ENCODE results near the gene DIDO1. TPM values are rescaled to one million over a fixed set of nuclear protein-coding genes. Genes with fewer than 3 reads are reported as not detected.

The DIDO1 gene
- polyA plus RNA-seq, 4 donors: 52.4 to 65.6 (median 62.2) TPM

GRCh38 chr20:62840244-62841197 is 85.8 kb downstream of the DIDO1 start:
- no peak for DNase-seq (ENCODE audit: low read depth in 4 of 4, low spot score in 2 of 4)

- DNase-seq (ENCODE audit: low read depth in 4 of 4, low spot score in 2 of 4): no peak
Observed at GRCh38 chr20:62839816-62840215, 86.5 kb downstream of the DIDO1 start.

GRCh38 chr20:62839261-62839660 is 87.0 kb downstream of the DIDO1 start:
- DNase-seq (ENCODE audit: low read depth in 4 of 4, low spot score in 2 of 4): no peak

GRCh38 chr20:62838128-62838891 is 88.0 kb downstream of the DIDO1 start:
- DNase-seq (ENCODE audit: low read depth in 4 of 4, low spot score in 2 of 4): no peak

GRCh38 chr20:62837790-62838127 is 88.5 kb downstream of the DIDO1 start:
- no peak for DNase-seq (ENCODE audit: low read depth in 4 of 4, low spot score in 2 of 4)

- DNase-seq (ENCODE audit: low read depth in 4 of 4, low spot score in 2 of 4): no peak
Observed at GRCh38 chr20:62836967-62837490, 89.3 kb downstream of the DIDO1 start.

- DNase-seq (ENCODE audit: low read depth in 4 of 4, low spot score in 2 of 4): no peak
Observed at GRCh38 chr20:62835931-62836861, 90.1 kb downstream of the DIDO1 start.

GRCh38 chr20:62834967-62835730 is 91.2 kb downstream of the DIDO1 start:
- no peak for DNase-seq (ENCODE audit: low read depth in 4 of 4, low spot score in 2 of 4)

- DNase-seq (ENCODE audit: low read depth in 4 of 4, low spot score in 2 of 4): no peak
Observed at GRCh38 chr20:62832951-62833391, 93.3 kb downstream of the DIDO1 start.

- DNase-seq (ENCODE audit: low read depth in 4 of 4, low spot score in 2 of 4): no peak
Observed at GRCh38 chr20:62832212-62832922, 93.9 kb downstream of the DIDO1 start.

- no peak for DNase-seq (ENCODE audit: low read depth in 4 of 4, low spot score in 2 of 4)
Observed at GRCh38 chr20:62831854-62832211, 94.5 kb downstream of the DIDO1 start.

GRCh38 chr20:62831361-62831788 is 94.9 kb downstream of the DIDO1 start:
- DNase-seq (ENCODE audit: low read depth in 4 of 4, low spot score in 2 of 4): no peak

- DNase-seq (ENCODE audit: low read depth in 4 of 4, low spot score in 2 of 4): no peak
Observed at GRCh38 chr20:62830821-62831220, 95.5 kb downstream of the DIDO1 start.

GRCh38 chr20:62830251-62830650 is 96.1 kb downstream of the DIDO1 start:
- no peak for DNase-seq (ENCODE audit: low read depth in 4 of 4, low spot score in 2 of 4)

GRCh38 chr20:62829231-62830230 is 96.8 kb downstream of the DIDO1 start:
- no peak for DNase-seq (ENCODE audit: low read depth in 4 of 4, low spot score in 2 of 4)

GRCh38 chr20:62828511-62829230 is 97.6 kb downstream of the DIDO1 start:
- DNase-seq (ENCODE audit: low read depth in 4 of 4, low spot score in 2 of 4): no peak

GRCh38 chr20:62828051-62828450 is 98.3 kb downstream of the DIDO1 start:
- DNase-seq (ENCODE audit: low read depth in 4 of 4, low spot score in 2 of 4): no peak

Data from left renal cortex interstitium (tissue), 4 donors.